Measurements from ENCODE around the gene KIF22.
A peak's percentile ranks its signal among the peaks of the same experiment; 100 is the strongest.

The KIF22 gene

DNA sequence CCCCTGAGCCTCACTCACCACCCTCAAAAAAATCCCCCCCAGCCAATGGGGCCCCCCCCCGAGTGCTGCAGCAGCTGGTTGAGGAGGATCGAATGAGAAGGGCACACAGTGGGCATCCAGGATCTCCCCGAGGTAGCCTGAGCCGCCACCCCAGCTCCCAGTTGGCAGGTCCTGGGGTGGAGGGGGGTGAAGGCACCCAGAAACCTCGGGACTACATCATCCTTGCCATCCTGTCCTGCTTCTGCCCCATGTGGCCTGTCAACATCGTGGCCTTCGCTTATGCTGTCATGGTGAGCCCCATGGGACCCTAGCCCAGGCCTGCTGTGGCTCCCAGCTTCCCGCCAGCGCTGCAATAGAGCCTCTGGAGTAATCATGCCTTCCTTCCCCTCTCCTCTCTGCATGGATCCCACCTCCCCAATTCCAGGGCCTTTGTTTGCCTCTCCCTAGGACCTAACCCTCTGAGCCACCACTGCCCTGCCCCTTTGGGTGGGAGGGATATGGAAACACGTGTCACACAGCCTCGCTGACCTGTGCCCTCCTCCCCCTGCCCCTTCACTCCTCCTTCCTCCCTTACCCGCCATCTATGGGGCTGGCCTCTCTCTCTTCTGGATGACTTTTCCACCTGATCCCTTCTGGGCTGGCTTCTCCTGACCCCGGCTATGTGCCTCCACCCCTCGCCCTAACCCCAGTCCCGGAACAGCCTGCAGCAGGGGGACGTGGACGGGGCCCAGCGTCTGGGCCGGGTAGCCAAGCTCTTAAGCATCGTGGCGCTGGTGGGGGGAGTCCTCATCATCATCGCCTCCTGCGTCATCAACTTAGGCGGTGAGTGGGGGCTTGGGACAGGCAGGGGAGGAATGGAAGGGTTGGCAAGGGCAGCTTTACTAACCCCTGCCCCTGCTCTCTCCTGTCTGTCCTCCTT is 23.4 kb downstream of the KIF22 start:
- no peak overlapping the region for H3K9ac ChIP-seq (ENCODE audit: low read depth, low read length)
- peaks cover 10% of the 10 kb centered on the region for H3K4me1 ChIP-seq (ENCODE audit: control insufficient read depth, insufficient read depth, low read length)
- H3K9me3 ChIP-seq (ENCODE audit: control insufficient read depth, insufficient read depth, low read length) = no peaks in the 10 kb centered on the region
- no peaks in the 10 kb centered on the region for H3K27me3 ChIP-seq (ENCODE audit: control insufficient read depth, insufficient read depth, low read length)
- peak overlapping the region; percentile 90 for H3K4me3 ChIP-seq (ENCODE audit: low read depth, low read length)
- peaks cover 18% of the 10 kb centered on the region for H3K36me3 ChIP-seq (ENCODE audit: control insufficient read depth, insufficient read depth, low read length)

DNA sequence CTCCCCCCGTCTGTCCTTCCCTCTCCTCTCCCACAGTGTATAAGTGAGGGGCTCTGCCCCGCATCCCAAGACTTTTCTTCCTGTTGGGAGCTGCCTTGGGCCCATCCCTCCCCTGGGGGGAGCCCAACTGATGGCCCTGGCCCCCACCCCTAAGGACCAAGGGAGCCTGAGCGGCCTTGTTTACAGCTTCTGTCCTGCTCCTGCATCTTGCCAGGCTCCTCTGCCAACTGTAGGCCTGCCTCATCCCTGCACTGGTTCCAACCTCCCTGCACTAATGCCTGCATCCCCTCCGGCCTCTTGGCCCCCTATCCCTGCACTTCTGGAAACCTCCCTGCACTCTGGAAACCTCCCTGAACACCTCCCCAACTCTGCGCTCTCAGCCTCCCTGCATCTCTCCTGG is 24.0 kb downstream of the KIF22 start:
- peaks cover 19% of the 10 kb centered on the region for H3K36me3 ChIP-seq (ENCODE audit: control insufficient read depth, insufficient read depth, low read length)
- H3K4me1 ChIP-seq (ENCODE audit: control insufficient read depth, insufficient read depth, low read length) = peaks cover 8% of the 10 kb centered on the region
- peak overlapping the region; percentile 47 for H3K9ac ChIP-seq (ENCODE audit: low read depth, low read length)
- peak overlapping the region; percentile 90 for H3K4me3 ChIP-seq (ENCODE audit: low read depth, low read length)
- H3K27me3 ChIP-seq (ENCODE audit: control insufficient read depth, insufficient read depth, low read length) = no peaks in the 10 kb centered on the region
- H3K9me3 ChIP-seq (ENCODE audit: control insufficient read depth, insufficient read depth, low read length) = no peaks in the 10 kb centered on the region

DNA sequence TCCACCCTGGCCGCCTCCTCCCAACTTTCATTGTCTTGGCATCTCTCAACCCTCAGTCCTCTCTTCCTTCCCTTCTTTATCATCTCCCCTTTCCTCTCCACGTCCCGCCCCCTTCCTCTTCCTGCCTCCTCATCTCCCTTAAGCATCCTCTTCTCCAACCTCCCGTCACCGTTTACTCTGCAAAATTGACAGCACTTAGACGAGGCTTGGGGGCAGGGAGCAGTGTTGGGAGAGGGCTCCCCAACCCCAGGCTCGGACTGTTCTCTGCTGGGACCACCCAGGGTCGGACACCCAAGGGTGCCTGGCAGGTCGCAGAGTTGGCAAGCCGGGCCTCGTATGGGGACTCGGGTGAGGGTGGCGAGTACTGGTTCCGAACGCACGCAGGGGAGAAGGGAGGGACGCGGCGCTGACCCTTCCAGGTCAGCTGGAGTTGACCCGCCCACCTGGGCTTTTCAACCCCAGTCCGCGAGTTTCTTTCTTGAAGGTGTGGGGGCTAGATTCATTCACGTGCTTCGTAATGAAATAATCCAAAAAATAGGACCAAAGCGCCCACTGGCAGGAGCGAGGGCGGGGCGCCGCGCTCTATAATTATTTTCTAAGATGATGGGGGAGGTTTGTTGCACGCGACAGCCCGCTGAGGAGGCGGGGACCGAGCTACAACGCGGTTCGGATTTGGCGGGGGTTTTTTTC is 24.6 kb downstream of the KIF22 start:
- Histone ChIP-seq H3K9me3 (ENCODE audit: control insufficient read depth, insufficient read depth, low read length) (no peaks in the 10 kb centered on the region), H3K36me3 (ENCODE audit: control insufficient read depth, insufficient read depth, low read length) (peaks cover 21% of the 10 kb centered on the region), H3K4me1 (ENCODE audit: control insufficient read depth, insufficient read depth, low read length) (peaks cover 8% of the 10 kb centered on the region), H3K4me3 (ENCODE audit: low read depth, low read length) (peak overlapping the region; percentile 90), H3K9ac (ENCODE audit: low read depth, low read length) (peak overlapping the region; percentile 47), H3K27me3 (ENCODE audit: control insufficient read depth, insufficient read depth, low read length) (no peaks in the 10 kb centered on the region)

DNA sequence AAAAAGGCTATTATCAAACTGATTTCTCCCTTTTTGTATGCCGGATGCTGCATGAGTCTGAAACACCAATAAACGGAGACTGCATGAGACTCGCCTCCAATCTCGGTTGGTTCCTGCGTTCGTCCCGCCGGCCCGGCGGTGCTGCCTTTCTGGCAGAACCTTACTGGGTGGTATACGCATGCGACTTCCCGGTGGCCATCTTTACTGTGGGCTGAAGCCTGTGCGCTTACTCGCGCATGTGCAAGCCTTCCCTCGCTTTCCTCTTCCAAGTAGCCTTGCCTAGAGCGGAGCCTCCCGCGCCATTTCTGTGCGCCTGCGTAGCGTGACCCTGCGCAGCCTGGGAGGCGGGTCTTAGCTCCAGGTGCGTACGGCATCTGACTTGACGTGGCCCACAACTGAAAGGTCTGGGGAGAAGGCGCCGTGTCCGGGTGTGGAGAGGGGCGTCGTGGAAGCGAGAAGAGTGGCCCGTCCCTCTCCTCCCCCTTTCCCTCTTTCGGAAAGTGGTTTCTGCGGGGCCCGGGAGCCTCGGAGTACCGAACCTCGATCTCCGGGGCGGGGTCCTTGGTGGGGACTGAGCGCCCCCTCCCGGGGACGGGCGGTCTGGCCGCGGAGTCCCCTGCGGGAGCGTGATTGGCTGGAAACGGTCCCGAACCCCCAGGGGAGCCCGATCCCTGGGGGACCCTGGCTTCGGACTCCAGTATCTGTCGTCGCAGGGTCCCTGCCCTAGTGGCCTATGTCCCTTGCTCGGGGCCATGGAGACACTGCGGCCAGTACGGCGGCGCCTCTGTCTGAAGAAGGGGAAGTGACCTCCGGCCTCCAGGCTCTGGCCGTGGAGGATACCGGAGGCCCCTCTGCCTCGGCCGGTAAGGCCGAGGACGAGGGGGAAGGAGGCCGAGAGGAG is 25.5 kb downstream of the KIF22 start, which contains the start of gene PAGR1:
Gene PAGR1, plus strand, starts transcription at position 360 of the 901 bp plus-strand sequence. Its CDS starts 374 bp downstream, at position 734.
- Histone ChIP-seq H3K36me3 (ENCODE audit: control insufficient read depth, insufficient read depth, low read length) (peaks cover 26% of the 10 kb centered on the region), H3K27me3 (ENCODE audit: control insufficient read depth, insufficient read depth, low read length) (no peaks in the 10 kb centered on the region), H3K4me3 (ENCODE audit: low read depth, low read length) (peak within 1 kb of the TSS; percentile 90), H3K4me1 (ENCODE audit: control insufficient read depth, insufficient read depth, low read length) (peaks cover 6% of the 10 kb centered on the region), H3K9ac (ENCODE audit: low read depth, low read length) (peak within 1 kb of the TSS; percentile 94), H3K9me3 (ENCODE audit: control insufficient read depth, insufficient read depth, low read length) (no peaks in the 10 kb centered on the region)

DNA sequence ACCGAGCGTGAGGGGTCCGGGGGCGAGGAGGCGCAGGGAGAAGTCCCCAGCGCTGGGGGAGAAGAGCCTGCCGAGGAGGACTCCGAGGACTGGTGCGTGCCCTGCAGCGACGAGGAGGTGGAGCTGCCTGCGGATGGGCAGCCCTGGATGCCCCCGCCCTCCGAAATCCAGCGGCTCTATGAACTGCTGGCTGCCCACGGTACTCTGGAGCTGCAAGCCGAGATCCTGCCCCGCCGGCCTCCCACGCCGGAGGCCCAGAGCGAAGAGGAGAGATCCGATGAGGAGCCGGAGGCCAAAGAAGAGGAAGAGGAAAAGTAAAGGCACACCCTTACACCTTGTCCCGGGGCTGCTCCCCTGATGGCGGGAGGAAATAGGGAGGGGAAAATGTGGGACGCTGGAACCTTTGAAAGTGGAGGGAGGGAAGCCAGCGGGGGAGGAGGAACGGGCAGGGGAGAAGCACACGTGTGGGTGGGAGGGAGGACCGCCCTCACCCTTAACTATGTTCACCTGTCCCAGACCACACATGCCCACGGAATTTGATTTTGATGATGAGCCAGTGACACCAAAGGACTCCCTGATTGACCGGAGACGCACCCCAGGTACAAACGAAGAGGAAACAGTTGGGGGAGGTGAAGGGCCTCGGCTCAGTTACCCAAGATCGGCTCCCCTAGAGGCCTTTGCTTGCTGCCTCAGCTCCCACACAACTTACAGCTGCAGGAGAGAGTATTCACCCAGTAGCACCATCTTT is 26.3 kb downstream of the KIF22 start:
- Histone ChIP-seq H3K4me1 (ENCODE audit: control insufficient read depth, insufficient read depth, low read length) (peaks cover 6% of the 10 kb centered on the region), H3K9me3 (ENCODE audit: control insufficient read depth, insufficient read depth, low read length) (no peaks in the 10 kb centered on the region), H3K36me3 (ENCODE audit: control insufficient read depth, insufficient read depth, low read length) (peaks cover 26% of the 10 kb centered on the region), H3K9ac (ENCODE audit: low read depth, low read length) (peak overlapping the region; percentile 94), H3K4me3 (ENCODE audit: low read depth, low read length) (peak overlapping the region; percentile 90), H3K27me3 (ENCODE audit: control insufficient read depth, insufficient read depth, low read length) (no peaks in the 10 kb centered on the region)

DNA sequence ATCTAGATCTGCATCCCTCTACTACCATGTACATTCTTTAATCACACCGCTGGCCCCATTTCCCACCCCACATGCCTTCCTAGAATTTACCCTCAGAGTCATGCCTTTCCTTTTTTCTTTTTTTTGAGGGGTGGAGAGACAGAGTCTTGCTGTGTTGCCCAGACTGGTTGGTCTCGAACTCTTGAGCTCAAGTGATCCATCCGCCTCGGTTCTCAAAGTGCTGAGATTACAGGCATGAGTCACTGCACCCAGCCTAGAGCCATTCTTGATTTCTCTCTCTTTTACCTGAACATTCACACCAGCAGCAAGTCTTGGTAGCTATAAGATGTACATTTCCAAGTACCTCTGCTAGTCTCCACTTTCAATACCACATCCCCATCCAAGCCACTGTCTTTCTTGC is 27.5 kb downstream of the KIF22 start:
- Histone ChIP-seq H3K4me1 (ENCODE audit: control insufficient read depth, insufficient read depth, low read length) (peaks cover 6% of the 10 kb centered on the region), H3K9me3 (ENCODE audit: control insufficient read depth, insufficient read depth, low read length) (no peaks in the 10 kb centered on the region), H3K27me3 (ENCODE audit: control insufficient read depth, insufficient read depth, low read length) (no peaks in the 10 kb centered on the region), H3K36me3 (ENCODE audit: control insufficient read depth, insufficient read depth, low read length) (peaks cover 26% of the 10 kb centered on the region), H3K4me3 (ENCODE audit: low read depth, low read length) (no peak overlapping the region), H3K9ac (ENCODE audit: low read depth, low read length) (no peak overlapping the region)

DNA sequence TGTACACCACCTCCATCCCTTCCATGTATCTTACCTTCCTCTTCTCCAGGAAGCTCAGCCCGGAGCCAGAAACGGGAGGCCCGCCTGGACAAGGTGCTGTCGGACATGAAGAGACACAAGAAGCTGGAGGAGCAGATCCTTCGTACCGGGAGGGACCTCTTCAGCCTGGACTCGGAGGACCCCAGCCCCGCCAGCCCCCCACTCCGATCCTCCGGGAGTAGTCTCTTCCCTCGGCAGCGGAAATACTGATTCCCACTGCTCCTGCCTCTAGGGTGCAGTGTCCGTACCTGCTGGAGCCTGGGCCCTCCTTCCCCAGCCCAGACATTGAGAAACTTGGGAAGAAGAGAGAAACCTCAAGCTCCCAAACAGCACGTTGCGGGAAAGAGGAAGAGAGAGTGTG is 29.0 kb downstream of the KIF22 start:
- Histone ChIP-seq H3K4me3 (ENCODE audit: low read depth, low read length) (no peak overlapping the region), H3K27me3 (ENCODE audit: control insufficient read depth, insufficient read depth, low read length) (no peaks in the 10 kb centered on the region), H3K9ac (ENCODE audit: low read depth, low read length) (no peak overlapping the region), H3K9me3 (ENCODE audit: control insufficient read depth, insufficient read depth, low read length) (no peaks in the 10 kb centered on the region), H3K36me3 (ENCODE audit: control insufficient read depth, insufficient read depth, low read length) (peaks cover 26% of the 10 kb centered on the region), H3K4me1 (ENCODE audit: control insufficient read depth, insufficient read depth, low read length) (peaks cover 4% of the 10 kb centered on the region)

DNA sequence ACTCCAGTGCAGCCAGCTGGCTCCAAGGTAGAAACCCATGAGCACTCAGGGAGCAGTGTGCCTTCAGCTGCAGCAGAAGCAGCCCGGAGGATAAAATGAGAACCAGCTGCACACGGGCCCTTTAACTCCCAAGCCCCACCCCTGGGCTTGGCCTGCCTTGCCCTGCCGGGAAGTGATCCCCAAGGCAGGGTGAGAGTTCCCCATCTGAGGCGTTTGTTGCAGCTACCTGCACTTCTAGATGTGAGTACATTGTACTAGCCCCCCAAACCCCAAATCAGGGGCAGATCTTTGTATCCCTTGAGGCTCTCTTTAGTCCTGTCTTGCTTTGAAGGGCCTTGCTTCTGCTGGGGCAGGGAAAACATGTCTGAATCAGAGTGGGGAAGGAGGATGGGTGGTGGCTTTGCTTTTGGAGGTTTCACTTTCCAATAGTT is 29.7 kb downstream of the KIF22 start, which contains the start of gene MVP:
Gene MVP, plus strand, starts transcription at position 192 of the 431 bp plus-strand sequence. CDS start 10,088 bp downstream, outside the sequence.
- no peak within 1 kb of the TSS for H3K4me3 ChIP-seq (ENCODE audit: low read depth, low read length)
- H3K27me3 ChIP-seq (ENCODE audit: control insufficient read depth, insufficient read depth, low read length) = no peaks in the 10 kb centered on the region
- H3K4me1 ChIP-seq (ENCODE audit: control insufficient read depth, insufficient read depth, low read length) = peaks cover 3% of the 10 kb centered on the region

DNA sequence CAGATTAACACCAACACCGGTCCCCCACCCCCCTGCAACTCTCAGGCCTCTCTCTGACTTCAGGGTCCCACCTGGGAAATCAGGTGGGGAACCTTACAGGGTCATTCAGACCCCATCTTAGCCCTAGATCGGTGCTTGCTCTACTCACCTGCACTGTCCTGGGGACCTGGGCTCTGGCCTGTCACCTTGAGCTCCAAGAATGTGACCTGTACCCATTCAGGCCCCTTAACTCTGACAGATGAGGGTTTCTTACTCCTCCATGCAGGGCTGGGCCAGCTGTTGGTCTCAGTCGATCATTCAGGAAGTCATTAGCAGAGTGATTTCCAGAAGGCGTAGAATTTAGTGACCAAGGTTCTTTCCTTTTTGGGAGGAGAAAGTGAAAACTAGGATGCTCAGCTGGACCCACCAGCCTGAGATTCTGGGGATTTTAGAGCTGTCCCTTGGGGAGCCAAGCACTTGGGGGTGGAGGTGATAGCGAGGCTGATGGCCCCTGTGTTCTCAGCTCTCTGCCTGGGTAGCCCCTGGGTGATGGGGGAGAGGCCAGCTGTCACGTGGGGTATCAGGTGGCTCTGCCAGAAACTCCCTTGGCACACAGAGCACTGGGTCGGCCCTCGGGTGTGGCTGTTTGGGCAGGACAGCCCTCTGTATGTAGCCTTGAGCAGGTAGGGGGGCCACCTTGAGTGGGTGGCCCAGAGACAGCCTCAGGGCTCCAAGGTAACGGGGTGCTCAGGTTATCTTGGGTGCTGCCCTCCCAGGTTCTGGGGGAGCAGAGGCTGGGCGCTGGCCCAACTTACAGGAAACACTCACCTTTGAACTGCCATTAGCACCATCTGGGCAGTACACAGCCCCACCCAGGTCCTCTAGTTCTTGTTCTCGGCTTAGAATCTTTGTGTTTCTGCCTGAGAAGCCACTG is 30.4 kb downstream of the KIF22 start:
- Histone ChIP-seq H3K4me1 (ENCODE audit: control insufficient read depth, insufficient read depth, low read length) (peaks cover 4% of the 10 kb centered on the region), H3K4me3 (ENCODE audit: low read depth, low read length) (no peak overlapping the region), H3K27me3 (ENCODE audit: control insufficient read depth, insufficient read depth, low read length) (no peaks in the 10 kb centered on the region), H3K9ac (ENCODE audit: low read depth, low read length) (no peak overlapping the region), H3K36me3 (ENCODE audit: control insufficient read depth, insufficient read depth, low read length) (peaks cover 26% of the 10 kb centered on the region), H3K9me3 (ENCODE audit: control insufficient read depth, insufficient read depth, low read length) (no peaks in the 10 kb centered on the region)

More for the DNA sequence above, 29.7 kb downstream of the KIF22 start, which contains the start of gene MVP:
- H3K9me3 ChIP-seq (ENCODE audit: control insufficient read depth, insufficient read depth, low read length) = no peaks in the 10 kb centered on the region
- peaks cover 26% of the 10 kb centered on the region for H3K36me3 ChIP-seq (ENCODE audit: control insufficient read depth, insufficient read depth, low read length)
- H3K9ac ChIP-seq (ENCODE audit: low read depth, low read length) = no peak within 1 kb of the TSS

DNA sequence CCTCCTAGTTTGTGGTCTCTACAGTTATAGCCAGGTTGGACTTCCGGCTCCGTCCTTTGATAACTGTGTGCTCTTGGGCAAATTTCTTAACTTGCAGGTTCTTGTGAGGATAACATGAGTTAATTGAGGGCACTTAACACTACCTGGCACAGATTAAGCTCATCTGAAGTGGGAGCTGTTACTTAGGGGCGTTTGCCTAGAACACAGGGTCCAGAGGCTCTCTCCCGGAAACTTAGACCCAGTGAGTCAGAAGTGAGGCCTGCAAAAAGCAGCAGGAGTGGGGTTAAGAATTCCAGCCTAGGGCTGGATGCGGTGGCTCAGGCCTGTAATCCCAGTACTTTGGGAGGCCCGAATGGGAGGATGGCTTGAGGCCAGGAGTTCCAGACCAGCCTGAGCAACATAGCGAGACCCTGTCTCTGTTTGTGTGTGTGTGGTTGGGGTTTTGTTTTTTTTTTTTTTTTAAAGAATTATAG is 31.1 kb downstream of the KIF22 start:
- H3K9ac ChIP-seq (ENCODE audit: low read depth, low read length) = no peak overlapping the region
- H3K4me3 ChIP-seq (ENCODE audit: low read depth, low read length) = no peak overlapping the region
- no peaks in the 10 kb centered on the region for H3K9me3 ChIP-seq (ENCODE audit: control insufficient read depth, insufficient read depth, low read length)
- no peaks in the 10 kb centered on the region for H3K27me3 ChIP-seq (ENCODE audit: control insufficient read depth, insufficient read depth, low read length)
- peaks cover 26% of the 10 kb centered on the region for H3K36me3 ChIP-seq (ENCODE audit: control insufficient read depth, insufficient read depth, low read length)
- peaks cover 4% of the 10 kb centered on the region for H3K4me1 ChIP-seq (ENCODE audit: control insufficient read depth, insufficient read depth, low read length)
